ENCODE measurements around the gene RTN4RL2. TPM values are rescaled to one million over a fixed set of nuclear protein-coding genes. Genes with fewer than 3 reads are reported as not detected.
A peak's percentile ranks its signal among the peaks of the same experiment; 100 is the strongest.

Gene RTN4RL2
- total and polyA plus RNA-seq, 12 donors: 0.33 to 1.5 (median 0.90) TPM

GRCh38 chr11:57493507-57494503, 33.5 kb downstream of the RTN4RL2 start:
- ATAC-seq: peak in 7 of 8 donors; percentile 53 to 80 (median 64)
- H3K36me3 ChIP-seq: peaks cover 0 to 50% (median 0%) of the 10 kb centered on the region in 9 donors

DNA sequence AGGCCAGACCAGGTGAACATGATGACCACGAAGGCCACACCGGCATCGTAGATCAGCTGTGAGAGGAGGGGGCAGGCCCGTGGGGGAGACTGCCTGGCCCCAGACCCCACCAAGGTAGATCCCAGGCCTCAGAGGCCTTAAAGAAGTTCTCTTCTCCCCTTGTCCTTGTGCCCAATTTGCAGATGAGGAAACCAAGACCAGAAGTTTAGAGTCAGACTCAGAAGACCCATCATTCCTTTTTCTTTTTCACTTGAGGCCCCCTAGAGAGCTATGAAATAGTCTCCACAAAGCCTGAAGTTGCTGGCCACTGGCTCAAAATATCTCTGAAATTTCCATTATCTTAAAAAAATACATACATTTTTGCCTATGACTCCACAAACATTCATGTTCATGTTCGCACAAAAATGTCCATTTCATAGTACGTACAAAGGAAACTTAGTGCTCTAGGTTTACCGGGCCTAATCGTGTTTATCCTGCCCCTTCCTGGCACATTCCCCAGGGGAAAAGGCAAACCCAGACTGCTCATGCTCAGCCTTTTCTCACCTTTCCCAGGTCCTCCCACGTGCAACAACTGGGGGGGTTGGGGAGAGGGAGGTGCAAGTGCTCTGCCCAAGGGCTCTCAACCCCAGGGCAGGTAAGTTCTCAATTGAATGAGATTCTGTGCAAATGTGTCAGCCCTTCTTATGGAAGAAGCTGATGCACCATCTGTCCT, 35.9 kb downstream of the RTN4RL2 start:
- peaks cover 0 to 25% (median 0%) of the 10 kb centered on the region in 9 donors for H3K36me3 ChIP-seq
- ATAC-seq: no peak
- intact Hi-C loops (cut with DNase I): loop anchor here in 1 of 10 donors (10.0 kb wide), 1 partner anchor 149 kb away; the partner anchor contains the start of gene YPEL4

More at GRCh38 chr11:57493507-57494503, 33.5 kb downstream of the RTN4RL2 start:
- 72 to 75% methylated on average over 15 of the region's 15 CpGs for WGBS, 2 donors
- Histone ChIP-seq H3K27me3 (no peaks in the 10 kb centered on the region), H3K4me1 (peaks cover 0 to 8% (median 4%) of the 10 kb centered on the region in 9 donors), H3K27ac (no peak overlapping the region), H3K9me3 (no peaks in the 10 kb centered on the region), H3K4me3 (no peak overlapping the region)
- intact Hi-C loops (cut with DNase I): loop anchor here (1.0 to 10.0 kb wide), 5 partner anchors 32 to 151 kb away; partner anchors contain the start of gene YPEL4 (in 1 of the 10)
- peak; percentile 86 to 93 (median 90) for TF ChIP-seq CTCF (IDR thresholded peaks at IDR 0.05)
- DNase-seq: peak in 1 of 2 donors; percentile 64

GRCh38 chr11:57497303-57498247, 37.2 kb downstream of the RTN4RL2 start:
- H3K27ac ChIP-seq: no peak overlapping the region
- peaks cover 0 to 22% (median 0%) of the 10 kb centered on the region in 9 donors for H3K36me3 ChIP-seq
- no peaks in the 10 kb centered on the region for H3K27me3 ChIP-seq
- WGBS, 2 donors: 95% methylated on average over 15 of the region's 15 CpGs
- no peak for TF ChIP-seq CTCF (IDR thresholded peaks at IDR 0.05)
- peaks cover 7 to 36% (median 30%) of the 10 kb centered on the region in 9 donors for H3K4me1 ChIP-seq
- H3K9me3 ChIP-seq: no peaks in the 10 kb centered on the region
- ATAC-seq (no peak), DNase-seq (no peak)
- no peak overlapping the region for H3K4me3 ChIP-seq
- intact Hi-C loops (cut with DNase I): loop anchor here in 2 of 10 donors (2.0 to 10.0 kb wide), 2 partner anchors 17 to 147 kb away; partner anchors contain the start of genes SLC43A1 (in 1 of the 2) and YPEL4 (in 1 of the 2)

More for the DNA sequence above, 35.9 kb downstream of the RTN4RL2 start:
- Histone ChIP-seq H3K27me3 (no peaks in the 10 kb centered on the region), H3K9me3 (no peaks in the 10 kb centered on the region), H3K4me1 (peaks cover 7 to 30% (median 23%) of the 10 kb centered on the region in 9 donors), H3K27ac (no peak overlapping the region), H3K4me3 (no peak overlapping the region)
- no peak for DNase-seq
- TF ChIP-seq CTCF (IDR thresholded peaks at IDR 0.05): no peak
- 80 to 82% methylated on average over 9 of the region's 9 CpGs for WGBS, 2 donors

All from heart right ventricle (tissue), 16 donors.